GM12873 (cell line): ENCODE data around the gene RAB29.
A peak's percentile ranks its signal among the peaks of the same experiment; 100 is the strongest.

Source experiments
- TF ChIP-seq, protein P1 (sequence below): IDR thresholded peaks from 2 replicates; pipeline ENCODE4 v1.5.1; 2012; ENCODE audit warnings: low read depth, mild to moderate bottlenecking, moderate library complexity, low read length, control low read depth; ENCODE audit not compliant: insufficient read depth; ENCODE audit errors: missing control alignments

Gene RAB29

DNA sequence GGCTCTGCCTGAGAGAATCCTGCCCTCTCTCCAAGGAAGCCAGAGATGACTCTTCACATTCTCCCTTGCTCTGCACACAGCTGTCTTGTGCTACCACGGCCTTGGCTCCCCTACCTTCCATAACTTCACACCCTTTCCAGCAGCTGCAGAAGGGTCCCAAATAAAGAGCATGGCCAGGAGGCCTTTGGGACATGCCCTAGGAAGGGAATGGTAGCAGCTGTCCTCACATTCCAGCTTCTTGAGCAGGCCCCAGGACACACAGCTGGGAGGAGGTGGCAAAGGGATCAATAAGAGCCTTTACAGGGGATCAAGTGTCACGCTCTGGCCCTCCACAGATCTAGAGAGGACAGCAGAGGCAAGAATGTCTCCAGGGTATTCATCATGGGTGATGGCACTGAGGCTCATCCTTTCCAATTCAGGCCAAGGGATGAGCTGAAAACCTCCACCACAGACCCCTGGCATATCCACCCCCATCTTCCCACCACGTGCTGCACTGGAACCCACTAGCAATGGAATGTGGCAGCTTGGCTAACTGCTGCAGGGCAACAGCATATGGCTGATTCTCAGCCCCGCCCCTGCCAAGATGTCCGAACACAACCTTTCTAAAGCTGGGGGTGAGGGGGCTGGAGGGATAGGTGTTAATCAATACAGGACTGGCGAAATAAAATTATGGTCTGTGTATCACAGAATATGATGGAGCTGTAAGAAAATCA is 17.8 kb upstream of the RAB29 start:
- TF ChIP-seq, protein P1, sequence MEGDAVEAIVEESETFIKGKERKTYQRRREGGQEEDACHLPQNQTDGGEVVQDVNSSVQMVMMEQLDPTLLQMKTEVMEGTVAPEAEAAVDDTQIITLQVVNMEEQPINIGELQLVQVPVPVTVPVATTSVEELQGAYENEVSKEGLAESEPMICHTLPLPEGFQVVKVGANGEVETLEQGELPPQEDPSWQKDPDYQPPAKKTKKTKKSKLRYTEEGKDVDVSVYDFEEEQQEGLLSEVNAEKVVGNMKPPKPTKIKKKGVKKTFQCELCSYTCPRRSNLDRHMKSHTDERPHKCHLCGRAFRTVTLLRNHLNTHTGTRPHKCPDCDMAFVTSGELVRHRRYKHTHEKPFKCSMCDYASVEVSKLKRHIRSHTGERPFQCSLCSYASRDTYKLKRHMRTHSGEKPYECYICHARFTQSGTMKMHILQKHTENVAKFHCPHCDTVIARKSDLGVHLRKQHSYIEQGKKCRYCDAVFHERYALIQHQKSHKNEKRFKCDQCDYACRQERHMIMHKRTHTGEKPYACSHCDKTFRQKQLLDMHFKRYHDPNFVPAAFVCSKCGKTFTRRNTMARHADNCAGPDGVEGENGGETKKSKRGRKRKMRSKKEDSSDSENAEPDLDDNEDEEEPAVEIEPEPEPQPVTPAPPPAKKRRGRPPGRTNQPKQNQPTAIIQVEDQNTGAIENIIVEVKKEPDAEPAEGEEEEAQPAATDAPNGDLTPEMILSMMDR = no peak

DNA sequence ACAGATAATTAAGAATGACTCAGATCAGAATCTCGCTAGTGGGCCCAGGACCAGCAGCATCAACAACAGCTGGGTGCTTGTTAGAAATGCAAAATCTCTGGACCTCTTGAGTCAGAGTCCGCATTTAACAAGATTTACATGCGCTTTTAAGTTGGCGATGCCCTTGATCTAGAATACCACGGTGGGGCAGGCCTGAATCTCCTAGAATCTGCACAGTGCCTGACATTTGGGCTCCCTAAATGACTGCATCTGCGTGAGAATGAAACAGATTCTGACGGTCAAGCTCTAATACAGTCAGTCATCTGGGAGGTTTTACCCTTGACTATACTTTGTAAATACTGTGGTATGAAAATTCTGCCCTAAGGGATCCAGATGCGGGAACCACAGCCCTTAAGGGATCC is 17.2 kb upstream of the RAB29 start:
- TF ChIP-seq, protein P1 = no peak

DNA sequence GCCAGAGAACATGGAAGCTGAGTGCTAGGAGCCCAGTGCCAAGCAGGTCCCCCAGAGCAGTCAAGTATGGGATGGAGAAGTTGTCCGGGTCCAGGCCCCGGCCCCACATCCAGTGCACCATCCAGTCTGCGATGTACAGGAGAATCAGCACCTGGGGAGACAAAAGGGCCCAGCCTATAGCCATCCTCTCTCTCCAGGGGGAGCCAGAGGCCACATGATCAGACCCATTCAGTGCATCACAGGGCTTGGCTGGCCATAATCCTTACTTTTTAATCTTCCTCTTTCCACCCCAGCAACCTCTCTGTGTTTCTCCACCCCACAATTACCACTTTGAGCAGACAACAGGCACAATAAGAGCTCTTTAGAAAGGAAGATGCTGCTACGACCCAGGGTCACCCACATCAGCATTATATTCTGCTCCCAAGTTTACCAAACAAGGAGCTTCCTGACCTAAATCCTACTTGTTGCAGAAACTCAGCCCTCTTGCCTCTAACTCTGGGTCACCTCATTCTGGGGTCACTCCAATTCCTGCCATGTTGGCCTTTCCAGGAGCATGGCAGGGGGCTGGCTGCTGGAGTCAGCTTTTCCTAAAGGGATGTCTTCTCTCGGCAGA is 16.4 kb upstream of the RAB29 start:
- TF ChIP-seq, protein P1 = peak; percentile 94

DNA sequence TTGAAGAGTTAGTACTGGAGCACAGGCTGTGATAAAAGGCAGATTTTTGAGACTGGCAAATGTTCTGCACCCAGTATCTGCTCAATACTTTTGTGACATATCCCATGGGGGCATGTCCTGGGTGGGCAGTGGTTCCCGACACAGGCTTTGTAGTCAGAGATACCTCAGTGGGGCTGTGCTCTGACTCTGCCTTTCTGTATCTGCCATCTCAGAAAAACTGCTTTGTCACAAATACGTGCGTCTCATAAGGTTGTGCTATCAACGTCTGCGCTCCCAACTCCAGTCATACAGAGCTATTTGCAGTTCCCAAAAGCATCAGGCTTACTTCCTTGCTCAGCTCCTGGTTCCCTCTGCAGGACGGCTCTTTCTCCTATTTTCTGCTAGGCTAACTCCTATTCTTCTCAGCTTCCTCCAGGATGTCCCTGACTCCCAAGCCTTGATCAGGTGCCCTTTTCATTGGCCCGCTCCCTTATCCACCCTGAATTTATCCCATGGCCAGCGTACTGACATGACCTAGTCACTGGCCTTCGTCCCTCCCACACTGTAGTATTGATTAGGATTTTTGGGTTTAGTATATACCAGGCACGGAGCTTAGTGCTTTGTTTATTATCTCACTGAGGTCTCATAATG is 12.1 kb upstream of the RAB29 start:
- TF ChIP-seq, protein P1 = no peak

DNA sequence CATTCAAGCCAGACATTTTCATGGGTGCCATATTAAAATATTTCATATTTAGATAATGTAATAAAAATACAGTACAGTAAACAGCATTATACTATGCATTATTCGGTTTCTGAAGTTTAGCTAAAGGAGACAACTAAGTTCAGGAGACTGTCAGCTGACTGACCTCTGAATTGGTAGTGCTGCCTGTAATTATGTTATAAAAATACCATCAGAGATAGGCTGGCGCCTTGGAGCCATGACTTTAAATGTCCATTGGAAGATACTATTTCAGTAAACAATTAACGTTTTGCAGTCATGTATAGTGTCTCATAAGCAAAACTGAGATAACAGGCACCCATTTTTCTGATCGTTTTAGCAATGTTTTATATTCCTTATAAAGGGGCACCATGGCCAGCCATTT is 11.3 kb upstream of the RAB29 start:
- TF ChIP-seq, protein P1 = no peak

DNA sequence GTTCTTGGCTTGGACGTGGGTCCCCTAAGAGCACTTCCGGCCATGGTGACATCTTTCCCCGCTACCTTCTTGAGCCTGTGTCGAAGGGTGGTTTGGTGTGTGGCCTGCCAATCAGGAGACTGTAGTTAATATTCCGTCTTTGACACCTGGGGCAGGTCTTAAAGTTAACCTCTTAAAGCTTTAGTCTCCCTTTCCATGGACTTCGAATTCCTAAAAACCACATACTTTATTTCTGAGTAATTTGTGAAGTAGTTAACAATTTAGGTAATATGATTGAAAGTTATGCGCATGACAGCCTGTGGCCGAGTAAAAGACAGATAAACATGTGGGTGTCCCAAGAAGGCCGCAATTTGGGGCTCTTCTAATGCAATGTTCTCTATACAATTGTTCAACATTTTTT is 10.2 kb upstream of the RAB29 start:
- TF ChIP-seq, protein P1 = no peak

DNA sequence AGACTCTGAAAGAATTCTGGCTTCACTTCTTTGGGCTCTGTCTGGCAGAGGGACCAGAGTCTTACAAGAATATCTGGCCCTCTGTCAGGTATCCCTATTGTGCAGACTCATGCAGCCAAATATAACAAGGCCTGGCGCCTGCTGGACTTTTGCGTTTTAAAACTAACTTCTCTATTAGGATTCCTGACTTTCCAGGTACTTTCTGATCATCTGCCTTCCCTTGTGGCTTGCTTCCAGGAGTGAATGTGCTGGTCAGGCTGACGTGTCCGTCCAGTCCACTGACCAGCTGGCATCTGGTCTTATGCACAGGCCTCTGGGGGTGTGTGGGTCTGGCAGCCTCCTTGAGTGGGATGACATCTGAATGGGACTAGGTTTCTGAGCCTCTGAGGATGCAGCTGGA is 8.6 kb upstream of the RAB29 start:
- TF ChIP-seq, protein P1 = no peak
